Eye (tissue), 1 donor: ENCODE results near the gene MYLK2.

ENCODE experiments used
- DNase-seq: peaks from one replicate; pipeline ENCODE4 v3.0.0-alpha.2; 2015

Gene MYLK2

DNA sequence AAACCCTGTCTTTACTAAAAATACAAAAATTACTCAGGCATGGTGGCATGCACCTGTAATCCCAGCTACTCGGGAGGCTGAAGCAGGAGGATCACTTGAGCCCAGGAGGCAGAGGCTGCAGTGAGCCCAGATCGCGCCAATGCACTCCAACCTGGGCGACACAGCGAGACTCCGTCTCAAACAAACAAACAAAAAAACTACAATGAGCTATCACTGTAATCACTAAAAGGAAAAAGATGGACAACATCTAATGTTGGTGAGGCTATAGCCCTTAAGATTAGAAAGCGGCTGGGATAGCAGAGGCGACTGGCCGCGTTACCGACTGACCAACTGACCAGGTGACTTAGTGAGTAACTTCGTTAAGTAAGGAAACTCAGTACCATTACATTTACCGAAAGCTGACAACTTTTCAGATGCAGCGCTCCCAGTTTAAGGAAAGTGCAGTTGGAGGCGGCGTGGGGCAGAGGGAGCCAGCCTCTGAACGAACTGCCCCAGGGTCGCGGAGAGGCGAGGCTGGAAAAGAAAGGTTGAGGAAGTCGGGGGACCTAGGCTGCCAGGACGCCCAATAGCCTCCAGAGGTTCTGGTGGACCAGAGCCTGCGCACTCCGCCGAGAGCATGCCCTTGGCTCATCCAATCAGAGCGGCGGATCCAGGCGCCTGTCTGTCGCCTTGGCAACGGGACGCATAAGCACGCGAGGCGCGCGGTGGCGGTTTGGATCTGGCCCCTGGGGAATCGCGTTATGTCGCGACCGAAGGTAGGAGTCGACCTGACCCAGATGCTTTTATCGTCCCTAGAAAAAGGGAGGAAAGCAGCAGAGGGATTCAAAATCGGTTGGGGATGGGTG is 60.2 kb downstream of the MYLK2 start:
- peak; percentile 98 for DNase-seq

DNA sequence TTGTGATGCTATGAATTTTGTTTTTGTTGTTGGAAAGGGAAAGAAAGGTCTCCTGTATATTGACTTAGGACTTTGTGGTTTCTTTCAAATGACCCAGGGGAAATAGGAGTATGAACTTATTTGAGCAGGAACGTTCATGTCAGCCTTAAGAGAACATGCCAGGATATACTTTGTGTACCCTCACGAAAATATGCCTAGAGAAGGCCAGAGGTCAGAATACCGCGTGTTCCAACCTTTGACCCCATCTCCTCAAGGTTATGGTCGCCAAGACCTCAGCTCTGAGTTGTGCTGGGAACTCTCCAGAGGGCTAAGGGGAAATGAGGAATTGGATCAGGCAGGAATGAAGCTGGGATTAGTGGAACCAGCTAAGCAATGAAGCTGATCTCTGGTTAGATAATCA is 62.8 kb downstream of the MYLK2 start:
- no peak for DNase-seq

DNA sequence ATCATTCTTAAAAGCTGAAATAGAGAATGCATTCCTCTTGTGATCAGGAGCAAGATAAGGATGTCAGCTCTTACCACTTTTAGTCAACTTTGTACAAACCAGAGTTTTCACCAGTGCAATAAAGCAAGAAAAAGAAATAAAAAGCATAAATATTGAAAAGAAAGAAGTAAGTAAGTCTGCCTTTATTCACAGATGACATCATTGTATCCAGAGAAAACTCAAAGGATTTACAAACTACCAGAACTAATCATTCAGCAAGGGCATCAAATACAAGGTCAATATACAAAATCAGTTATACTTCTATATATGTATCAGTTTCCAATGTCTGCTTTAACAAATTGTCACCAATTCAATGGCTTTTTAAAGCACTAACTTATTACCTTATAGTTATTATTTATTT is 64.7 kb downstream of the MYLK2 start:
- DNase-seq: no peak
